Lower leg skin (tissue), 4 donors: ENCODE measurements around the gene MYO5A. TPM values are rescaled to one million over a fixed set of nuclear protein-coding genes. Genes with fewer than 3 reads are reported as not detected.
A peak's percentile ranks its signal among the peaks of the same experiment; 100 is the strongest.

Source experiments
- DNase-seq, 2 donors: peaks; one replicate each; pipeline ENCODE4 v3.0.0-alpha.2; 2019; ENCODE audit warnings: low spot score in 2 of 2
- H3K4me3 ChIP-seq: fragments of 200-600 bp; sonication (generic); 2 replicates; pipeline ENCODE4 v1.5.1; 2017; ENCODE audit warnings: mild to moderate bottlenecking, low read depth; ENCODE audit not compliant: poor library complexity, severe bottlenecking
- POLR2A ChIP-seq, 2 donors: fragments of 450-650 bp; IDR thresholded peaks; one replicate each; pipeline ENCODE4 v1.6.1; 2016 to 2017; ENCODE audit warnings: antibody characterized with exemption in 2 of 2, mild to moderate bottlenecking in 1 of 2, moderate library complexity in 1 of 2
- WGBS, 2 donors: methylation state at CpG; one replicate each; pipeline ENCODE4 v1.1.5; 2018; 5-methylcytosine and 5-hydroxymethylcytosine counted together
- intact Hi-C: fragments of 100-400 bp; cut with DNase I; formaldehyde crosslinking; loops from one replicate; pipeline ENCODE4 v1.15.0; 2023; ENCODE audit warnings: low total_unique reads
- total RNA-seq, 4 donors: library from RNA; depleted of rRNA; stranded (reverse); fragments of >200 nt; gene quantifications; one replicate each; pipeline ENCODE4 v1.1.0, GENCODE V29; 2016
- TF ChIP-seq, protein P1 (sequence below), 3 donors: fragments of 450-650 bp; IDR thresholded peaks; one replicate each; pipeline ENCODE4 v1.5.1; 2016; ENCODE audit warnings: antibody characterized with exemption in 3 of 3, mild to moderate bottlenecking in 3 of 3, moderate library complexity in 2 of 3

The MYO5A gene
- total RNA-seq, 4 donors from 2014 or later, result 28.0 to 45.1 (median 37.8) TPM

DNA sequence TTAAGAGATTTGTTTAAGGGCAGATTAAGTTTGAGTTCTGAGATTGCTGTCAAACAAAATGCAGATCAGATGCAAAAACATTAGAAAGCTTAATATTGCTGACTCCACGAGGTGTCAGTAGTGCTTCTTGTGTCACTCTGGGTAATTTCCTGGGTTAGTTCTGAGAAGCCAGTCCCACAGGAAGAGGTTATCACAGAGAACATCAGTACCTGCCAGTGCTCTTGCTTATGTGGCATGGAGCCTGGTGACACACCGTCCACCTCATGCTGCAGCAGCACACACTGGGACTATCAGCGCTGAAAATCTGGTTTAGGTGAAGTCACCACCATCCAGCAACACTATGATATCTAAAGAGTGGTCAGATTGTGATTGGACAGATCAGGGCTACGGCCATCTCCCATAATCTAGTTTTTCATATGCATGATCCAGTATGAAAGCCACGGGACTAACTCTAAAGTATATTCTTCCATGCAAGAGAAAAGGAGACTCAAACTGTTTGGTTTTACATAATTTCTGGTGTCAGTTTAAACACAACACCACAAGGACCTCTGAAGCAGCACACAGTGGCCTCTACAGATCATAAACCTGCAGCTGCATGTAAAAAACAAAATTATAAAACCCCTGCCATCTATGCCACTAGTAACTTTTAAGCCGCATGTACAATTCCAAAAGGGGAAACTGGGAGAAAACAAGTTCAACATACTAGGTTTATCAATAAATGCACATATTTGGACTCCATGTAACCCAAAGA lies 197.0 kb downstream of the MYO5A start:
- TF ChIP-seq, protein P1, sequence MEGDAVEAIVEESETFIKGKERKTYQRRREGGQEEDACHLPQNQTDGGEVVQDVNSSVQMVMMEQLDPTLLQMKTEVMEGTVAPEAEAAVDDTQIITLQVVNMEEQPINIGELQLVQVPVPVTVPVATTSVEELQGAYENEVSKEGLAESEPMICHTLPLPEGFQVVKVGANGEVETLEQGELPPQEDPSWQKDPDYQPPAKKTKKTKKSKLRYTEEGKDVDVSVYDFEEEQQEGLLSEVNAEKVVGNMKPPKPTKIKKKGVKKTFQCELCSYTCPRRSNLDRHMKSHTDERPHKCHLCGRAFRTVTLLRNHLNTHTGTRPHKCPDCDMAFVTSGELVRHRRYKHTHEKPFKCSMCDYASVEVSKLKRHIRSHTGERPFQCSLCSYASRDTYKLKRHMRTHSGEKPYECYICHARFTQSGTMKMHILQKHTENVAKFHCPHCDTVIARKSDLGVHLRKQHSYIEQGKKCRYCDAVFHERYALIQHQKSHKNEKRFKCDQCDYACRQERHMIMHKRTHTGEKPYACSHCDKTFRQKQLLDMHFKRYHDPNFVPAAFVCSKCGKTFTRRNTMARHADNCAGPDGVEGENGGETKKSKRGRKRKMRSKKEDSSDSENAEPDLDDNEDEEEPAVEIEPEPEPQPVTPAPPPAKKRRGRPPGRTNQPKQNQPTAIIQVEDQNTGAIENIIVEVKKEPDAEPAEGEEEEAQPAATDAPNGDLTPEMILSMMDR (IDR thresholded peaks at IDR 0.05), result no peak
- TF ChIP-seq POLR2A (IDR thresholded peaks at IDR 0.05), result no peak
- no peak overlapping the region for H3K4me3 ChIP-seq
- WGBS, 2 donors, result 43 to 48% methylated on average over 6 of the region's 6 CpGs
- intact Hi-C loops, result loop anchor here (10.0 kb wide), 1 partner anchor 403 kb away; no protein-coding TSS in a partner anchor
- peak in 1 of 2 donors; percentile 27 for DNase-seq

DNA sequence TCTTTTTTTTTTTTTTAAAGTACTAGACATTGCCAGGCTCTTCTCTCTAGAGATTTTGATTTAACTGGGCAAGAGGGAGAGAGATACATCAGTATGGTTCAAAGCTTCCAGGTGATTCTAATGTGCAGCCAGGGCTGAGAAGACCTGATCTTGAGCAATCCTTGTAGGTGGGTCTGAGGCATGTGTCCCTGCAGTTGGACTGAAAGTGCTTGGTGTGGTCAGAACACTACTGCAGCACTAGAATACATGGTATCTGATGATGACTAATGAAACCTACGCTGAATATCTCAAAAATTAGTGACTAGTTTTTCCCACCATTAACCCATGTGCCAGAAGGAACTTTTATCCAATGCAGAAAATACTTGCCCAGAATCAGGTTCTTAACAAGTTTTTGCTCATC lies 198.7 kb downstream of the MYO5A start:
- DNase-seq, result no peak
- intact Hi-C loops, result loop anchor here (10.0 kb wide), 1 partner anchor 405 kb away; no protein-coding TSS in a partner anchor
- 82 to 94% methylated on average over 1 of the region's 1 CpG for WGBS, 2 donors
- TF ChIP-seq POLR2A (IDR thresholded peaks at IDR 0.05), result no peak
- TF ChIP-seq, protein P1 (IDR thresholded peaks at IDR 0.05), result no peak
- H3K4me3 ChIP-seq, result no peak overlapping the region

DNA sequence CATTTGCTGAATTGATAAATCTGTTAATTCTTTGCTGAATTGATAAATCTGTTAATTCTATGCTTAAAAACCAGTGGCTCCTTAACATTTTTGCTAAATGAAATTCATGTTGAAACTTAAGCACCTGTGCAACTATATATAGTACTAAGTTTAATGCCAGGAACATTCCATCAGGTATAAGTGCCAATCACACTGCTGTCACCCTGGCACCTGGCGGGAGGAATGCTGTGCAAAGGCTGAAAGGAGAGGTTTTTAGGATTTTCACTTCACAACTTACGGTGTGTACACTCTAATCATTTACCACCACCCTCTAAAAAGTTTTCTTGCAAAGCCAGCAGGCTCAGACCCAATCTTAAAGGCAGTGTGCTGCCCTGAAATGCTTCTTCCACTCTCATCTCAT lies 199.5 kb downstream of the MYO5A start:
- TF ChIP-seq, protein P1 (IDR thresholded peaks at IDR 0.05), result no peak
- TF ChIP-seq POLR2A (IDR thresholded peaks at IDR 0.05), result no peak
- no peak overlapping the region for H3K4me3 ChIP-seq
- DNase-seq, result no peak
- intact Hi-C loops, result no loop called here
- 74 to 80% methylated on average over 2 of the region's 2 CpGs for WGBS, 2 donors

DNA sequence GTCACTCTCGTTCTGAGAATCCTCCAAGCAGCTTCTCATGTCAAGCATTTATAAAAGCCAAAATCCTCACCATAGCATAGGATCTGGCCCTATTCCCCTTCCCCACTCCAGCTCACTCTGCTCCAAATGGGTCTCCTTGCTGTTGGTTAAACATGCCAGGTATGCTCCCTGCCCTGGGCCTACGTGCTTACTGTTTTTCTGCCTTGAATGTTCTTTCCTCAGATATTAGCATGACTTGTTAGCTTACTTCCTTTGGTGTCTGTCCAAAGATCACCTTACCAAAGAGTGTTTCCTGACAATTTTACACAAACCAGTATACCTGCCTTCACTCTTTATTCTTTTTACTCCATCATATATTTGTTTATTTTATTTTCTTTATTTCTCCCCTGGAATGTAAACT lies 200.0 kb downstream of the MYO5A start:
- no peak for DNase-seq
- TF ChIP-seq, protein P1 (IDR thresholded peaks at IDR 0.05), result no peak
- no peak for TF ChIP-seq POLR2A (IDR thresholded peaks at IDR 0.05)
- 78 to 89% methylated on average over 2 of the region's 2 CpGs for whole genome bisulfite sequencing, 2 donors
- no peak overlapping the region for H3K4me3 ChIP-seq
- intact Hi-C loops, result no loop called here

DNA sequence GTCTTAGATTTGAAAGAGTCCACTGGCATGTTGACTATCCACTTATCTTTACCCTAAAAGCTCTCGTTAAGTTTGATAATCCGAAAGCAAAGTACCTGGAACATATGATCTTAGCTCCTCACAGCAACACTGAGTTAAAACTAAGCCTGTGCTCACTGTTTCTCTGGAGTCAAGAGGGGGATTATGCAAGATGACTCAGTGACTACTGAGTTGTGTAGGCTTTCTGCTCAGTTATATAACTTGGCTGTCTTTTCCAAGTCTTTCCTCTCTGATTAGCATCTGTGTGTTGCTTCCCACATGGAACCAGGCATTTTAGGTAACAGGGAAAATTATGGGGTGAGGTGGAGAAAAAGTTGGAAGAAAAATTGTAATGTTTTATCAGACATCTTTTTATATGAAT lies 201.9 kb downstream of the MYO5A start:
- TF ChIP-seq POLR2A (IDR thresholded peaks at IDR 0.05), result no peak
- TF ChIP-seq, protein P1 (IDR thresholded peaks at IDR 0.05), result no peak
- no peak for DNase-seq
- intact Hi-C loops, result no loop called here
- 83 to 90% methylated on average over 2 of the region's 2 CpGs for WGBS, 2 donors
- no peak overlapping the region for H3K4me3 ChIP-seq
